Neural progenitor cell (in vitro differentiated cells): ENCODE measurements around the gene XPC. TPM values are rescaled to one million over a fixed set of nuclear protein-coding genes. Genes with fewer than 3 reads are reported as not detected.

Source experiments
- total RNA-seq: library from RNA; depleted of rRNA; stranded (reverse); fragments of >200 nt; gene quantifications from 2 replicates; pipeline ENCODE4 v1.2.3, GENCODE V29; 2015; ENCODE audit warnings: low replicate concordance

The XPC gene
- total RNA-seq, 1 donor from 2014 or later: 44.1 TPM

Other genes with a start within 250 kb of the XPC start
- gene CHCHD4, start 53.7 kb downstream of the XPC start, total RNA-seq: 7.6 and 9.2 TPM in 2 replicates
- 19.7 and 22.0 TPM in 2 replicates for gene TMEM43, start 53.5 kb downstream of the XPC start, total RNA-seq
- gene LSM3, start 216 bp upstream of the XPC start, total RNA-seq: 20.9 and 36.2 TPM in 2 replicates
- 32.9 and 37.2 TPM in 2 replicates for gene SLC6A6, start 224.0 kb upstream of the XPC start, total RNA-seq